ENCODE data around the gene MYO18A.

MYO18A gene

DNA sequence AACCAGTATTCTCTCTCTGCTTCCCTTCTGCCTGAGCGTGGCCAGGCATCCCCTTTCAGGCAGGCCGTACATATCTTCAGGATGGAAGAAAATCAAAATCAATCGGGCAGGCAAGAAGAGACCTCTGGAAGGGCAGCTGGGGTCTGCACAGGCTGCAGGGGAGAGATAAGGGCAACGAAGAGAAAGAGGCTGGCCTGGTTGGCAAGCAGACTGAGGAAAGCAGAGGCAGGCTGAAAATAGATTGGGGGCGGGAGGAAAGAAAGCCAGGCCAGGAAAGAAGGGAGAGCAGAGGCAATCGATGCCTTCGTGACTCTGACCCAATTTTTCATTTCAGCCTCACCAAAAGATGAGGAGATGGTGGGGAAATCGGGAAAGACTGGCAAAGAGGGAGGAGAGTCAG is 119.2 kb downstream of the MYO18A start:
- Histone ChIP-seq H3K79me1 (replicated peaks; ENCODE audit: low read length, poor library complexity, severe bottlenecking) (no peaks in the 10 kb centered on the region), H3K23ac (ENCODE audit: low read length in 2 of 2) (no peak overlapping the region), H3K27ac (ENCODE audit: low read length, poor library complexity, severe bottlenecking) (no peak overlapping the region), H3K4me1 (ENCODE audit: control insufficient read depth, insufficient read depth, low read depth, low read length) (no peaks in the 10 kb centered on the region), H3K4ac (ENCODE audit: low read depth in 1 of 2, low read length in 2 of 2) (no peak overlapping the region), H2BK120ac (ENCODE audit: low read depth, low read length) (no peak overlapping the region), H2BK15ac (ENCODE audit: low read depth, poor library complexity, severe bottlenecking) (no peak overlapping the region), H2BK5ac (ENCODE audit: low read depth, low read length, poor library complexity, severe bottlenecking) (no peak overlapping the region), H3K9ac (ENCODE audit: low read length) (no peak overlapping the region), H3K9me3 (ENCODE audit: control insufficient read depth, low read length) (no peaks in the 10 kb centered on the region), H3K18ac (ENCODE audit: low read depth in 1 of 2, low read length in 2 of 2) (no peak overlapping the region), H2AFZ (ENCODE audit: low read depth, low read length) (no peak overlapping the region), H3K27me3 (ENCODE audit: control insufficient read depth in 1 of 2, insufficient read depth in 1 of 2, low read length in 2 of 2) (peaks cover 15 to 71% of the 10 kb centered on the region in 2 experiments), H3K36me3 (ENCODE audit: control insufficient read depth in 1 of 2, insufficient read depth in 2 of 2, low read depth in 1 of 2, low read length in 2 of 2) (no peaks in the 10 kb centered on the region), H4K8ac (ENCODE audit: low read length) (no peak overlapping the region), H4K91ac (ENCODE audit: low read length) (no peak overlapping the region), H3K4me2 (ENCODE audit: low read length, poor library complexity, severe bottlenecking) (no peak overlapping the region), H2AK5ac (ENCODE audit: low read length, severe bottlenecking) (no peak overlapping the region), H3K14ac (ENCODE audit: low read length in 2 of 2) (no peak overlapping the region), H3K4me3 (ENCODE audit: insufficient read depth in 1 of 2, low read depth in 1 of 2, low read length in 2 of 2) (no peak overlapping the region), H2BK12ac (ENCODE audit: low read length in 2 of 2) (no peak overlapping the region)
- no peak for DNase-seq
- WGBS: 68% methylated on average over 8 of the region's 8 CpGs

DNA sequence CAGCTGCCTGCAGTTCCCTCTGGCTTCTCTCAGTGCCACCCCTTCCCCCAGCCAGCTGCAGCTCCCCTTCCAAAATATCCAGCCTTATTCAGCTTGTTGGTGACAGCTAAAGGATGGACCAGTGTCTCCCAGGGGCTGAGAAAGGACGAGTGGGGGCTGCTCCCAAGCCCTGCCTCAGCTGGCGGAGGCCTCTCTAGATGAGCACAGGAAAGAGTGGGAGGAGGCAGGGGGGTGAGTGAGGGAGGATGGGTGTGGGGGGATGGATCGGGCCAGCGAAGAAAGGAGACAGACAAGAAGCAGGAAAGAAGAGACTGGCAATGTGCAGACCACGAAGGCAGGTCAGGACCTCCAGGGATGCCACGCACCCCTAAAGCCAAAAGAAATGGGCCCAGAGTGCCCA is 119.7 kb downstream of the MYO18A start:
- Histone ChIP-seq H3K36me3 (ENCODE audit: control insufficient read depth in 1 of 2, insufficient read depth in 2 of 2, low read depth in 1 of 2, low read length in 2 of 2) (no peaks in the 10 kb centered on the region), H2BK120ac (ENCODE audit: low read depth, low read length) (no peak overlapping the region), H3K14ac (ENCODE audit: low read length in 2 of 2) (no peak overlapping the region), H3K9ac (ENCODE audit: low read length) (no peak overlapping the region), H3K4ac (ENCODE audit: low read depth in 1 of 2, low read length in 2 of 2) (no peak overlapping the region), H3K9me3 (ENCODE audit: control insufficient read depth, low read length) (no peaks in the 10 kb centered on the region), H3K23ac (ENCODE audit: low read length in 2 of 2) (no peak overlapping the region), H3K27me3 (ENCODE audit: control insufficient read depth in 1 of 2, insufficient read depth in 1 of 2, low read length in 2 of 2) (peaks cover 15 to 71% of the 10 kb centered on the region in 2 experiments), H3K4me1 (ENCODE audit: control insufficient read depth, insufficient read depth, low read depth, low read length) (no peaks in the 10 kb centered on the region), H3K4me2 (ENCODE audit: low read length, poor library complexity, severe bottlenecking) (no peak overlapping the region), H4K8ac (ENCODE audit: low read length) (no peak overlapping the region), H3K18ac (ENCODE audit: low read depth in 1 of 2, low read length in 2 of 2) (no peak overlapping the region), H3K79me1 (replicated peaks; ENCODE audit: low read length, poor library complexity, severe bottlenecking) (no peaks in the 10 kb centered on the region), H3K27ac (ENCODE audit: low read length, poor library complexity, severe bottlenecking) (no peak overlapping the region), H2BK12ac (ENCODE audit: low read length in 2 of 2) (no peak overlapping the region), H4K91ac (ENCODE audit: low read length) (no peak overlapping the region), H2BK5ac (ENCODE audit: low read depth, low read length, poor library complexity, severe bottlenecking) (no peak overlapping the region), H2BK15ac (ENCODE audit: low read depth, poor library complexity, severe bottlenecking) (no peak overlapping the region), H2AFZ (ENCODE audit: low read depth, low read length) (no peak overlapping the region), H2AK5ac (ENCODE audit: low read length, severe bottlenecking) (no peak overlapping the region), H3K4me3 (ENCODE audit: insufficient read depth in 1 of 2, low read depth in 1 of 2, low read length in 2 of 2) (no peak overlapping the region)
- WGBS: 65% methylated on average over 6 of the region's 6 CpGs
- DNase-seq: no peak

DNA sequence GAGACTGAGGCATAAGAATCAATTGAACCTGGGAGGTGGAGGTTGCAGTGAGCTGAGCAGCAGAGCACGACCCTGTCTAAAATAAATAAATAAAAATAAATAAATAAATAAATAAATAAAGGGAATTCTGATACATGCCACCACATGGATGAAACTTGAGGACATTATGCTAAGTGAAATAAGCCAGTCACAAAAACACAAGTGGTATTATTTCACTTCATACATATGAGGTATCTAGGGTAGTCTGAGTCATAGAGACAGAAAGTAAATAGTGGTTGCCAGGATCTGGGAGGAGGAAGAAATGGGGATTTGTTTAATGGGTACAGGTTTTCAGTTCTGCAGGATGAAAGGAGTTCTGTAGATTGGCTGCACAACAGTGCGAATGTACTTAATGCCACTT is 120.9 kb downstream of the MYO18A start:
- Histone ChIP-seq H4K91ac (ENCODE audit: low read length) (no peak overlapping the region), H3K79me1 (replicated peaks; ENCODE audit: low read length, poor library complexity, severe bottlenecking) (no peaks in the 10 kb centered on the region), H3K4me3 (ENCODE audit: insufficient read depth in 1 of 2, low read depth in 1 of 2, low read length in 2 of 2) (no peak overlapping the region), H2BK15ac (ENCODE audit: low read depth, poor library complexity, severe bottlenecking) (no peak overlapping the region), H3K14ac (ENCODE audit: low read length in 2 of 2) (no peak overlapping the region), H3K4me2 (ENCODE audit: low read length, poor library complexity, severe bottlenecking) (no peak overlapping the region), H3K9ac (ENCODE audit: low read length) (no peak overlapping the region), H4K8ac (ENCODE audit: low read length) (no peak overlapping the region), H2AFZ (ENCODE audit: low read depth, low read length) (no peak overlapping the region), H3K4me1 (ENCODE audit: control insufficient read depth, insufficient read depth, low read depth, low read length) (no peaks in the 10 kb centered on the region), H3K9me3 (ENCODE audit: control insufficient read depth, low read length) (no peaks in the 10 kb centered on the region), H3K36me3 (ENCODE audit: control insufficient read depth in 1 of 2, insufficient read depth in 2 of 2, low read depth in 1 of 2, low read length in 2 of 2) (no peaks in the 10 kb centered on the region), H2AK5ac (ENCODE audit: low read length, severe bottlenecking) (no peak overlapping the region), H2BK12ac (ENCODE audit: low read length in 2 of 2) (no peak overlapping the region), H3K4ac (ENCODE audit: low read depth in 1 of 2, low read length in 2 of 2) (no peak overlapping the region), H3K23ac (ENCODE audit: low read length in 2 of 2) (no peak overlapping the region), H3K27ac (ENCODE audit: low read length, poor library complexity, severe bottlenecking) (no peak overlapping the region), H2BK5ac (ENCODE audit: low read depth, low read length, poor library complexity, severe bottlenecking) (no peak overlapping the region), H3K27me3 (ENCODE audit: control insufficient read depth in 1 of 2, insufficient read depth in 1 of 2, low read length in 2 of 2) (peaks cover 26 to 73% of the 10 kb centered on the region in 2 experiments), H2BK120ac (ENCODE audit: low read depth, low read length) (no peak overlapping the region), H3K18ac (ENCODE audit: low read depth in 1 of 2, low read length in 2 of 2) (no peak overlapping the region)
- 100% methylated on average over 1 of the region's 2 CpGs for WGBS
- peak; percentile 73 for DNase-seq

DNA sequence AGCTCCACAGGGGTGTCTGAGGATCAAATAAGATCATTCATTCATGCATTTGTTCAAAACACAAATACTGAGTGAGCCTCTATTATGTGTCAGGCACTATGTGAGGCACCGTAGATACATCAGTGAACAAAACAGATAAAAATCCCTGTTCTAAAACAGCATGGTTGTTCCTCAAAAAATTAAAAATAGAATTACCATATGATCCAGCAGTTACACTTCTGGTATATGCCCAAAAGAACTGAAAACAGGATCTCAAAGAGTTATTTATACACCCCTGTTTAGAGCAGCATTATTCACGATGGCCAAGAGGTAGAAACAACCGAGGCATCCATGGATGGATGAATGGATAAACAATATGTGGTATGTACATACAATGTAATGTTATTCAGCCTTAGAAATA is 121.8 kb downstream of the MYO18A start:
- H3K36me3 ChIP-seq (ENCODE audit: control insufficient read depth in 1 of 2, insufficient read depth in 2 of 2, low read depth in 1 of 2, low read length in 2 of 2): no peaks in the 10 kb centered on the region
- H3K14ac ChIP-seq (ENCODE audit: low read length in 2 of 2): no peak overlapping the region
- H2BK15ac ChIP-seq (ENCODE audit: low read depth, poor library complexity, severe bottlenecking): no peak overlapping the region
- H3K4me3 ChIP-seq (ENCODE audit: insufficient read depth in 1 of 2, low read depth in 1 of 2, low read length in 2 of 2): no peak overlapping the region
- H2BK120ac ChIP-seq (ENCODE audit: low read depth, low read length): no peak overlapping the region
- no peak overlapping the region for H3K27ac ChIP-seq (ENCODE audit: low read length, poor library complexity, severe bottlenecking)
- H3K4me1 ChIP-seq (ENCODE audit: control insufficient read depth, insufficient read depth, low read depth, low read length): no peaks in the 10 kb centered on the region
- H4K91ac ChIP-seq (ENCODE audit: low read length): no peak overlapping the region
- no peak overlapping the region for H3K9ac ChIP-seq (ENCODE audit: low read length)
- no peaks in the 10 kb centered on the region for H3K9me3 ChIP-seq (ENCODE audit: control insufficient read depth, low read length)
- H4K8ac ChIP-seq (ENCODE audit: low read length): no peak overlapping the region
- no peak overlapping the region for H2BK12ac ChIP-seq (ENCODE audit: low read length in 2 of 2)
- no peak overlapping the region for H2AK5ac ChIP-seq (ENCODE audit: low read length, severe bottlenecking)
- DNase-seq: no peak
- H3K18ac ChIP-seq (ENCODE audit: low read depth in 1 of 2, low read length in 2 of 2): no peak overlapping the region
- no peak overlapping the region for H2AFZ ChIP-seq (ENCODE audit: low read depth, low read length)
- no peak overlapping the region for H3K23ac ChIP-seq (ENCODE audit: low read length in 2 of 2)
- no peak overlapping the region for H3K4me2 ChIP-seq (ENCODE audit: low read length, poor library complexity, severe bottlenecking)
- 92% methylated on average over 3 of the region's 3 CpGs for WGBS
- no peaks in the 10 kb centered on the region for H3K79me1 ChIP-seq (replicated peaks; ENCODE audit: low read length, poor library complexity, severe bottlenecking)
- no peak overlapping the region for H3K4ac ChIP-seq (ENCODE audit: low read depth in 1 of 2, low read length in 2 of 2)
- no peak overlapping the region for H2BK5ac ChIP-seq (ENCODE audit: low read depth, low read length, poor library complexity, severe bottlenecking)
- H3K27me3 ChIP-seq (ENCODE audit: control insufficient read depth in 1 of 2, insufficient read depth in 1 of 2, low read length in 2 of 2): peaks cover 32 to 77% of the 10 kb centered on the region in 2 experiments

Data from mesenchymal stem cell (in vitro differentiated cells and primary cell).